Mucosa of descending colon (tissue), 3 donors: ENCODE data around the gene MRPL16. TPM values are rescaled to one million over a fixed set of nuclear protein-coding genes. Genes with fewer than 3 reads are reported as not detected.

ENCODE experiments used
- ATAC-seq: fragments of 200-7000 bp; cut with Tn5 transposase; one replicate; pipeline ENCODE4 v1.9.1; 2020; ENCODE audit warnings: mild to moderate bottlenecking, moderate library complexity
- DNase-seq, 3 donors: peaks; one replicate each; pipeline ENCODE4 v3.0.0-alpha.2; 2020
- H3K36me3 ChIP-seq: fragments of 200-600 bp; one replicate; pipeline ENCODE4 v1.8.0; 2021; ENCODE audit warnings: low read depth, mild to moderate bottlenecking
- H3K4me1 ChIP-seq: fragments of 200-600 bp; one replicate; pipeline ENCODE4 v1.8.0; 2021; ENCODE audit warnings: low read depth, mild to moderate bottlenecking
- H3K4me3 ChIP-seq: fragments of 200-600 bp; one replicate; pipeline ENCODE4 v1.8.0; 2021; ENCODE audit warnings: mild to moderate bottlenecking
- H3K9me3 ChIP-seq: fragments of 200-600 bp; one replicate; pipeline ENCODE4 v1.8.0; 2021; ENCODE audit warnings: mild to moderate bottlenecking
- intact Hi-C, 2 donors: fragments of 100-400 bp; cut with DNase I in 1 of 2; cut with micrococcal nuclease in 1 of 2; formaldehyde crosslinking; loops; one replicate each; pipeline versions ENCODE4 v1.11.0 to v1.11.1; 2022; cut with DNase I, micrococcal nuclease
- total RNA-seq, 3 donors: library from RNA; stranded (reverse); fragmentation: NEBNext Ultra II Directional in 2 of 3; extraction: Animal tissue kit (Norgen Biotek cat#: 25700) in 2 of 3; gene quantifications; one replicate each; pipeline versions ENCODE4 v1.2.1 to v1.2.4, GENCODE V29; 2021 to 2023
- TF ChIP-seq, protein P1 (sequence below): fragments of 200-600 bp; IDR thresholded peaks from one replicate; pipeline ENCODE4 v1.8.0; 2022; ENCODE audit warnings: antibody characterized with exemption, mild to moderate bottlenecking
- donor health status: DM: no; HTN: no; CAD: no; lungs with moderate emphysema.
- donor health status: DM: no; HTN: no; CAD: no.
- donor health status: DM: no; HTN: yes; CAD: no.

MRPL16 gene
- total RNA-seq, 3 donors from 2014 or later, result 38.8 to 54.3 (median 51.5) TPM

- no peak for DNase-seq
- intact Hi-C loops, result no loop called here
- Histone ChIP-seq H3K36me3 (no peaks in the 10 kb centered on the region), H3K4me1 (no peaks in the 10 kb centered on the region), H3K4me3 (no peak overlapping the region), H3K9me3 (no peaks in the 10 kb centered on the region)
- TF ChIP-seq, protein P1, sequence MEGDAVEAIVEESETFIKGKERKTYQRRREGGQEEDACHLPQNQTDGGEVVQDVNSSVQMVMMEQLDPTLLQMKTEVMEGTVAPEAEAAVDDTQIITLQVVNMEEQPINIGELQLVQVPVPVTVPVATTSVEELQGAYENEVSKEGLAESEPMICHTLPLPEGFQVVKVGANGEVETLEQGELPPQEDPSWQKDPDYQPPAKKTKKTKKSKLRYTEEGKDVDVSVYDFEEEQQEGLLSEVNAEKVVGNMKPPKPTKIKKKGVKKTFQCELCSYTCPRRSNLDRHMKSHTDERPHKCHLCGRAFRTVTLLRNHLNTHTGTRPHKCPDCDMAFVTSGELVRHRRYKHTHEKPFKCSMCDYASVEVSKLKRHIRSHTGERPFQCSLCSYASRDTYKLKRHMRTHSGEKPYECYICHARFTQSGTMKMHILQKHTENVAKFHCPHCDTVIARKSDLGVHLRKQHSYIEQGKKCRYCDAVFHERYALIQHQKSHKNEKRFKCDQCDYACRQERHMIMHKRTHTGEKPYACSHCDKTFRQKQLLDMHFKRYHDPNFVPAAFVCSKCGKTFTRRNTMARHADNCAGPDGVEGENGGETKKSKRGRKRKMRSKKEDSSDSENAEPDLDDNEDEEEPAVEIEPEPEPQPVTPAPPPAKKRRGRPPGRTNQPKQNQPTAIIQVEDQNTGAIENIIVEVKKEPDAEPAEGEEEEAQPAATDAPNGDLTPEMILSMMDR, result no peak
- ATAC-seq, result no peak
These were observed 30.9 kb upstream of the MRPL16 start for GRCh38 chr11:59841514-59841913.

GRCh38 chr11:59839615-59840014, 29.0 kb upstream of the MRPL16 start:
- TF ChIP-seq, protein P1, result no peak

GRCh38 chr11:59833602-59834001, 23.0 kb upstream of the MRPL16 start:
- H3K4me1 ChIP-seq, result no peaks in the 10 kb centered on the region
- no peak for ATAC-seq
- no peak overlapping the region for H3K4me3 ChIP-seq
- H3K9me3 ChIP-seq, result no peaks in the 10 kb centered on the region
- no peak for DNase-seq
- intact Hi-C loops, result no loop called here
- H3K36me3 ChIP-seq, result no peaks in the 10 kb centered on the region
- TF ChIP-seq, protein P1, result no peak

More at GRCh38 chr11:59839615-59840014, 29.0 kb upstream of the MRPL16 start:
- no peak for ATAC-seq
- no peak for DNase-seq
- intact Hi-C loops, result no loop called here
- no peak overlapping the region for H3K4me3 ChIP-seq
- no peaks in the 10 kb centered on the region for H3K9me3 ChIP-seq
- H3K36me3 ChIP-seq, result no peaks in the 10 kb centered on the region
- H3K4me1 ChIP-seq, result no peaks in the 10 kb centered on the region

DNA sequence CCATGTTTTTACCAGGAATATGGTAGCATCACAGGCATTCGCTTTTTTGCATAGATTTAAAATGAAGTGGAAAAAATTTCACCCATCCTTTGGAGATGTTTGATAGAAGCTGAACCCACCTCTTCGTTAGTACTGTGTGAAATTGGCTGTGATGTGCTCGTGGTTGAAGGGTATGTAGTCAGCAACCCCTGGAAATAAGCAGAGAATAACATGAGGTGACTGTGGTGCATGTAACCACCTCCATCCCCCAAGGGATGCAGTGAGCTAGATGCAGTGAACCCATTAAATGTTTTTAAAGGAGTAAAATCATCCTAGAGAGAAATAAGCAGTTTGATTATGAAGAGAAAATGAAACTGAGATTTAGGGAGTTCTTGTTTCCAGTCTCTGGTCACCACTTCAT, 18.8 kb upstream of the MRPL16 start:
- TF ChIP-seq, protein P1, result no peak
- Histone ChIP-seq H3K36me3 (no peaks in the 10 kb centered on the region), H3K9me3 (no peaks in the 10 kb centered on the region), H3K4me3 (no peak overlapping the region), H3K4me1 (no peaks in the 10 kb centered on the region)
- DNase-seq, result no peak
- intact Hi-C loops, result loop anchor here in 1 of 2 donors (10.0 kb wide), 1 partner anchor 85 kb away; no protein-coding TSS in a partner anchor
- no peak for ATAC-seq

- peak; percentile 89 for ATAC-seq
- H3K36me3 ChIP-seq, result no peaks in the 10 kb centered on the region
- TF ChIP-seq, protein P1, result peak; percentile 30
- intact Hi-C loops, result loop anchor here in 1 of 2 donors (10.0 kb wide), 1 partner anchor 92 kb away; no protein-coding TSS in a partner anchor
- H3K4me1 ChIP-seq, result no peaks in the 10 kb centered on the region
- H3K4me3 ChIP-seq, result no peak overlapping the region
- no peaks in the 10 kb centered on the region for H3K9me3 ChIP-seq
- peak in 1 of 3 donors; percentile 78 for DNase-seq
These were observed 12.5 kb upstream of the MRPL16 start for GRCh38 chr11:59822989-59823566.
